EH (cell line): ENCODE results near the gene LIN7B.
"Not testable (repeated sequence)": the region's sequence is repeated elsewhere in the genome, so short reads cannot be mapped to it uniquely, and the experiment has no call there.

Experiments used
- DNase-seq: peaks from one replicate; pipeline ENCODE4 v3.0.0-alpha.2; 2015; ENCODE audit warnings: low read depth

The LIN7B gene

GRCh38 chr19:49119411-49120324 is 5.5 kb downstream of the LIN7B start, which contains the start of gene PPFIA3:
Gene PPFIA3 (plus strand): TSS chr19:49119544. CDS start chr19:49127874, 8,330 bp downstream.
- DNase-seq: peak; percentile 76

- no peak for DNase-seq
Measured at GRCh38 chr19:49120325-49120683, 6.1 kb downstream of the LIN7B start.

- no peak for DNase-seq
Measured at GRCh38 chr19:49120868-49121267, 6.7 kb downstream of the LIN7B start.

GRCh38 chr19:49121841-49122240 is 7.7 kb downstream of the LIN7B start:
- DNase-seq: peak; percentile 36

GRCh38 chr19:49123285-49123684 is 9.1 kb downstream of the LIN7B start:
- DNase-seq: not testable (repeated sequence)

- no peak for DNase-seq
Measured at GRCh38 chr19:49125025-49125731, 11.0 kb downstream of the LIN7B start.

GRCh38 chr19:49126575-49126974 is 12.4 kb downstream of the LIN7B start:
- no peak for DNase-seq

- not testable (repeated sequence) for DNase-seq
Measured at GRCh38 chr19:49127225-49127624, 13.1 kb downstream of the LIN7B start.

GRCh38 chr19:49127674-49128544 is 13.7 kb downstream of the LIN7B start:
- DNase-seq: peak; percentile 98

GRCh38 chr19:49128545-49129237 is 14.5 kb downstream of the LIN7B start:
- DNase-seq: no peak

GRCh38 chr19:49129238-49129583 is 15.0 kb downstream of the LIN7B start:
- DNase-seq: no peak

GRCh38 chr19:49130325-49130724 is 16.2 kb downstream of the LIN7B start:
- no peak for DNase-seq

- no peak for DNase-seq
Measured at GRCh38 chr19:49132974-49133609, 18.9 kb downstream of the LIN7B start.

GRCh38 chr19:49133621-49134454 is 19.7 kb downstream of the LIN7B start:
- peak; percentile 74 for DNase-seq

- no peak for DNase-seq
Measured at GRCh38 chr19:49135686-49136085, 21.5 kb downstream of the LIN7B start.

GRCh38 chr19:49136771-49137171 is 22.6 kb downstream of the LIN7B start:
- no peak for DNase-seq

GRCh38 chr19:49140951-49141350 is 26.8 kb downstream of the LIN7B start:
- no peak for DNase-seq

- no peak for DNase-seq
Measured at GRCh38 chr19:49141352-49141751, 27.2 kb downstream of the LIN7B start.

GRCh38 chr19:49142866-49143335 is 28.7 kb downstream of the LIN7B start:
- peak; percentile 95 for DNase-seq
